Left forelimb (tissue), 1 donor: Measurements from ENCODE around the gene MRGPRG.

Experiments
- DNase-seq: peaks from one replicate; pipeline ENCODE4 v3.0.0-alpha.2; 2018; ENCODE audit warnings: low spot score

The MRGPRG gene

DNA sequence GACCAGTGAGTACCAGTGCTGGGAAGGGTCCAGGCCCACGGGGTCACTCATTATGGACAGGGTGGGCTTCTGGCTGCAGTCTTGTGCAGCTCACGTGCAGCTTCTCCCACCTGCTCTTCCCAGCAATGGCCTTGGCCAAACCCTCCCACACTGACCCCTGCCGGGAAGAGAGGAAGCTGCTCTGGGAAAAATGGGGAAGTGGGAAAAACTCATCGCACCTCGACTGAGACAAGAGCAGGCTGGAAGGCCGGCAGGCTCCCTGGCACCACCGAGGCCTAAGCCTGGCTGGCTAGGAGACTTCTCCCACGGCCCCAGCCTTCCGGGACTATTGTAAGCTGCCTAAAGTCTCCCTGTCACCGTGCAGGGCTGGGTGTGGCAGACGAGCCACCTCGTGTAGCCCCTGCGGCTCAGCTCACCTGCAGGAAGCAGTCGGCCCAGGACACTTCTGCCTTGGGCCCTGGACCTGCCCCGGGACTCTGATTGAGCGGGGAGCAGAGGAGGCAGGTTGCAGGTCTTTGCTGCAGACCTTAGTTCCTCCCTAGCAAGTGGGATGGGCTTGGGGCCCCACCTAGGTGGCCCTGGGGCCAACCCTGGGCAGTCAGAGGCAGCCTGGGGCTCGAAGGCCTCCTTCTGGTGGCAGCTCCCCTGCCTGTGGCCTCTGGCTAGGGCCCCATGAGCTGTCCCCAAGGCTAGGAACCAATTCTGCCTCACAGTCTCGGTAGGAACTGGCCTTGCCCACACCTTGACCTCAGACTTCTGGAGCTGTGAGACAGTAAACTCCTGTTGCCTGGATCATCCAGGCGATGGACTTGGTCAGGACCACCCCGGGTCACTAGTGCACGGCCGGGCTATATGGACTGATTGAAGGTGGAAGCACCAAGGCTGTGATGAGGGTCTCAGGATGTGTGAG lies 23.1 kb downstream of the MRGPRG start:
- DNase-seq, result no peak

DNA sequence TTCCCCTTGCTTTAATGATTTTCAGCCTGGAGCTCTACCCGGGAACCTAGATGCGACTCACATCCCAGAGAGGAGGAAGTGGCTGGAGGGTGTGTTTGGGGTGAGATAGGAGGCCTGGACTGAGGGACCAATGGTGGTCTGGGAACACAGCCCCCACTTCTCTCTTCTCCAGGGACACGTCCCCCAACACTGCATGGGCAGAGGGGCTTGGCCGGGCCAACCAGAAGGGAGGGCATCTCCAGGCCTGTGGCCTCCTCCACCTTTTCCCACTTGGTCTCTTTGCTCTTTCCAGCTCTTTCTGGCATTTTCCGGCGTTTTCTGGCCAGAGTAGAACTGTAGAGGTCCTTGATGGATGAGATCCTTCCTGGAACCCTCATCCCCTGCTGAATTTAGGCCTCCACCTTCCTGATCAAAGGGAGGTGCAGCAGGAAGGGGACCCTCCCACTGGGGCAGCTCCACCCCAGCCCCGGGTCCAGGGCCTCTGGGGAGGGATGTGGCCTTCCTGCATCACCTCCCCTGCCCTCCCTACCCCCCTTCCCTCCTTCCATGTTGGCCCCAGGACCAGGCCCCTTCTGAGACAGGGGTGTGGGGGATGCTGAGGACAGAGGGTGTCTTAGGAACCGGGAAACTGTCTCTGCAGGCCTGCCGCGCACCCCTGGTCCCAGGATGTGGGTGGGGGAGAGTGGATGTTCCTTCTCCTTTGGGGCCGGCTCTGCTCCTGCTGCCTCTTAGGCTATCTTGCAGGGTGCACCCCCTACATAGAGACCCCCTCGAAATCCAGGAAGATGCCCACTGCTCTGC lies 24.4 kb downstream of the MRGPRG start:
- no peak for DNase-seq

DNA sequence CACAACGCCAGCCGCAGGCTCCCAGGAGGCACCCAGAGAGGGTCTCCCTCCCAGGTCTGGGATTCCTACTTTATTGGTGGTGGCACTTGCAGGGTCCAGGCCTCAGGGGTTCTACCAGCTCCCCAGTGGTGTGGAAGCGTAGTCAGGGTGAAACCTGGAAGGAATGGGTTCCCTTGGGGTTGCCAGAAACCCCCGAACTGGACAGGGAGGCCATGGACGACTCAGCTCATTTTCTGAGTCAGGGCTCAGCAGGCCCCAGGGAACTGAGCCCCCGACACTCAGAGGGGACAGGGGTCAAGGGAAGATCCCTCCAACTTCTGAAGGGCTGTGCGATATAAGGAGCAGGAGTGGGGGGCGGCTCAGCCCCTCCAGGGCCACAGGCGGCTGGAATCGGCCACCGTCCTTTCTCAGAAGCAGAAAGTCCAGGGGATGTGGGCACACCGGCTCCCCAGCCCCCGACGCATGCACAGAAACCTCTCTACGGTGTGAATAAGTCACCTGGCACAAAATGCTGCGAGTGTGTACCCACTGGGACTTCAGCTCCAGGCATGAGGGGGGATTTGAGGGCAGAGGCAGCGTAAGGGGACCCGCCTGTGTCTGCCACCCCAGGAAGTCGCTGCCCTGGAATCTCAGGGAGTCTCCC lies 25.1 kb downstream of the MRGPRG start:
- no peak for DNase-seq

DNA sequence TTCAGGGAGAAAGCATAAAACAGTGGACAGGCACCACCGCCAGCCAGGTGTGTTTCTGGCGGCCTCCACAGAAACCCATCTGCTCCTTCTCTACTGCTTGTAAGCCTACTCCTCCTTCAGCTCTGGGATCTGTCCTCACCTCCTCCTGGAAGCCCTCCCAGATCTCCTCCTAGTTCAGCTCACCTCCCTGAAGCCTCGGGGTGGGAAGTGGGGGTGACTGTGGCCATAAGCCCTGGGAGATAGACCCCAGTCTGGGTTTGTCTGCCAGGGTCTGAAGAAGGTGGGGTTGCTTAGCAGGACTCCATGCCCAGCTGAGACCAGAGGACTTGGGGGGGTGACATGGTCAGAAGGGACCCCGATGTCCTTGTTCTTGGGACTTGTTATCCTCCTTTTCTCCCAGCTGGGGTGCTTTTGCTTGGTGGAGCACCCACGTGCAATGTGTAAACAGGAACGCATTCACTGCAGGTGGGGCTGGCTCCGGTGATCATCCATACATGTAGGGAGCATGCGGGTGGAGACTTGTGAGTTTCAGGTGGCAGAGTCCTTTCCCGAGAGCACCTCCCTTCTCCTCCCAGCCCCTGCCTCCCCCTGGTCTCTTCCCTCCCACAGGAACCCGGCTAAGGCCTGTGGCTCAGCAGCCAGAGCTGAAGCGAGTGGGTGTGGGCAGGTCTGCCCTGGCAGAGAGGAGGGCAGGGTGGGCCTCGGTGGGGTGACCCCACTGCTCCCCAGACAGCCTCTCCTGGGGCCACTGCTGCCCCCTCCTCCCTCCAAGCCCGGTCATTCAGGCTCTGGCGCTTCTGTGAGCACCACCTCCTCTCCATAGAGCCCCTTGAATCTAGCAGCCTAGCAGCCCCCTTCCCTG lies 25.9 kb downstream of the MRGPRG start:
- no peak for DNase-seq

DNA sequence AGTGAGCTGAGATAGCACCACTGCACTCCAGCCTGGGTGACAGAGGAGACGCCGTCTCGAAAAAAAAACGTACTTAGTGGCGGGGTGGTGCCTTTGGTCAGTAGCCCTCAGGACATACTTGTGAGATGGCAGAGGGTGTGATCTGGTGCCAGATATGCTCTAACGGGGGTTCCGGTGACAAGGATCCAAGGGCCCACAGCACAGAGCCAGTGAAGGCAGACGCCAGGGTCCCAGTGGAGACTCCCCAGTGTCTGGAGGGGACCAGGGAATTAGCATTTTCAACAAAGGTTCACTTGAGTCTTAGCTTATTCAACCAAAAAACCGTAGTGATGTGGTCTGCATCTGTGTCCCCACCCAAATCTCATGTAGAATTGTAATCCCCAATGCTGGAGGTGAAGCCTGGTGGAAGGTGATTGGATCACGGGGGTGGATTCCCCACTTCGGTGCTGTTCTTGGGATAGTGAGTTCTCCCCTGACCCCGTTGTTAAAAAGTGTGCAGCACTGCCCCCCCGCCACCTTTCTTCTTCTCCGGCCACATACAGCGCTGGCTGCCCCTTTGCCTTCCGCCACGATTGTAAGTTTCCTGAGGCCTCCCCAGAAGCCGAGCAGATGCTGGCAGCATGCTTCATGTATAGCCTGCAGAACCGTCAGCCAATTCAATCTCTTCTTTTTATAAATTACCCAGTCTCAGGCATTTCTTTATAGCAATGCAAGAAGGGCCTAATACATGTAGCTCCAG lies 26.9 kb downstream of the MRGPRG start:
- no peak for DNase-seq

DNA sequence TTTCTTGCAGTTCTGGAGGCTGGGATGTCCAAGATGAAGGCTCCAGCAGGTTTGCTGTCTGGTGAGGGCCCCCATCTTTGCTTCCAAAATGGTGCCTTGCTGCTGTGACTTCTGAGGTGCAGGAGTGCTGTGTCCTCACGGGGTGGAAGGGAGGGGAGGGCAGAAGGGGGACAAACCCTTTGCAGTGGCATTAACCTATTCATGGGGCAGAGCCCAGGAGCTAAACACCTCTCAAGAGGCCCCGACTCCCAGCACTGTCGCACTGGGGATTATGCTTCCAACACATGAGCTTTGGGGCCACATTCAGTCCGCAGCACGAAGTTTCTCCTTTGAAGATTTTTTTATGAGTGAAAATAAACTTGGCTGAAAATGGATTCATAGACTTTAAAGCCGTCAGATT lies 28.0 kb downstream of the MRGPRG start:
- DNase-seq, result no peak

DNA sequence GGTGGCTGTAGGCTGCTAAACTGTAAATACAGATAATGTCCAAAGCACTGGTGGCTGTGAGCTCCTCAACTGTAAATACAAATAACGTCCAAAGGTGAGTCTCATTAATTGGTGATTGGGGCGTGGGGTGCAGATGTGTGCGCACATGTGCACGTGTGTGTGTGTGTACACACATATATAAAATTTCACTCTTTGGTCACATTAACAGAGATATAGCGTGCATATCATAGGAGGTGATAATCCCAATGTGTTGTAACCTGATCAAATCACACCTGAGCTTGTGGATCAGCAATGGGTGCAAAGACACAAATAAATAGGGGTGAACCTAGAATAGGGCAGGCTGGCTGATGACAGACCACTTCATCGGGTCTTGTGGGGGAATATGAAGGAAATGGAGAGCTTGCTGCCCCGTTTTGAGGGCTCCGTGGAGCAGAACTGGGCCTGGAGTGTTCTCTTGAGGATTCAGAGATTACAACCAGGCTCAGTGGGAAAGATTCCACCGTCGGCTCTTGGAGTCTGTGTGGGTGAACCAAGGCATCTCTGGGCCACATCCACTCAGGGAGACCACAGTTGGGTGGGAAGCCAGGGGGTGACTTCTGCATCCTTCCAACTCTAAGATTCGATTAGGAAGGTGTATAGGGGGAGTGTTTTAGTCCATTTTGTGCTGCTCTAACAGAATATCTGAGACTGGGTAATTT lies 28.6 kb downstream of the MRGPRG start:
- DNase-seq, result no peak

DNA sequence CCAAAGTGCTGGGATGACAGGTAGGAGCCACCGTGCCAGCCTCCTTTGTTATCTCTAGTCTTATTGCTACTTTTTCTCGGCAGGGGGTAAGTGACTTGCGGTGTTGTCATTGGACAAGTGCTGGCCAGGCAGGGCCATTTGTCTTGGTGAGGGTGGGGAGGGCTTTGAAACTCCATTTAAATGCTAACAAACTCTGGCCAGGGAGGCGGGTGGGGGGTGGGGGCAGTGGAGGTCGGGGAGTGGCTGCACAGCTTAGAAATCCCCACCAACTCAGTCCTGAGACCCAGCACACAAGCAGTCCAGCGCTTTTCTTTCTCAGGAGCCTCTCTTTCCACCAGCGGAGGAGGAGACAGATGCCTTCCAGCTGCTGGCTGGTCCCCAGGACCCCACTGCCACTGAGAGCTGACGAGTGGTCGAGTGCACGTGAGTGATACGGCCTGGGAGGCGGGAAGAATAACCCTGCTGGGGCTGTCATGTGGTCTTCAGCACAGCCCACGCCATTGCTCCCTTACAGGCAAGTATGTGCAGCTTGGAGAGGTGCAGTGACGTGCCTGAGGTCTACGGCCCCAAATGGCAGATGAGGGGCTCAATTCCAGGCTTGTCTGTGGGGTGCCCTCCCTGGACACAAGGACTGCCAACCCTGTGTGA lies 29.3 kb downstream of the MRGPRG start:
- no peak for DNase-seq

DNA sequence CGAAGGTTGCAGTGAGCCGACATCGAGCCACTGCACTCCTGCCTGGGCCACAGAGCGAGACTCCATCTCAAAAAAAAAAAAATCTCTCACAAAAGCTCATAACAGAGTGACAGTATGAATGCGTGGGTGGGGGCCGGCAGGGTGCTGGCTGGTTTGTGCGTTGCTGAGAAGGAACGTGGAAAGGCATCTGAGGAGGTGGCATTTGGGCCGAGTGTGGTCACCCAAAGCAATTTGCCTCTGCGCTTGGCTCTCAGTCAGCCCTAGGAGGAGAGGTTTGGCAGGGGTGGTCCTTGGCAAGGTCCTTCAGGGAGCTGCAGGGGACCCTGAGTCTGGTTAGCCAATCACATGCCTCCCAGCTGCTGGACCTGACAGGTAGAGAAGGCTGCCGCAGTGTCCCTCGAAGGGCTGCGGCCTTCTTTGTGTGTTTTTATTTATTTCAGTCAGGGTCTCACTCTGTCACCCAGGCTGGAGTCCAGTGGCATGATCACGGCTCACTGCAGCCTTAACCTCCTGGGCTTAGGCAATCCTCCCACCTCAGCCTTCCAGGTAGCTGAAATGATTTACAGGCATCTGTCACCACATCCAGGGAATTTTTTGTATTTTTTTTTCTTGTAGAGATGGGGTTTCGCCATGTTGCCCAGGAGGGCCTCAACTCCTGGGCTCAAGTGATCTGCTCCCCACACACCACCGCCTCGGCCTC lies 30.0 kb downstream of the MRGPRG start:
- no peak for DNase-seq

DNA sequence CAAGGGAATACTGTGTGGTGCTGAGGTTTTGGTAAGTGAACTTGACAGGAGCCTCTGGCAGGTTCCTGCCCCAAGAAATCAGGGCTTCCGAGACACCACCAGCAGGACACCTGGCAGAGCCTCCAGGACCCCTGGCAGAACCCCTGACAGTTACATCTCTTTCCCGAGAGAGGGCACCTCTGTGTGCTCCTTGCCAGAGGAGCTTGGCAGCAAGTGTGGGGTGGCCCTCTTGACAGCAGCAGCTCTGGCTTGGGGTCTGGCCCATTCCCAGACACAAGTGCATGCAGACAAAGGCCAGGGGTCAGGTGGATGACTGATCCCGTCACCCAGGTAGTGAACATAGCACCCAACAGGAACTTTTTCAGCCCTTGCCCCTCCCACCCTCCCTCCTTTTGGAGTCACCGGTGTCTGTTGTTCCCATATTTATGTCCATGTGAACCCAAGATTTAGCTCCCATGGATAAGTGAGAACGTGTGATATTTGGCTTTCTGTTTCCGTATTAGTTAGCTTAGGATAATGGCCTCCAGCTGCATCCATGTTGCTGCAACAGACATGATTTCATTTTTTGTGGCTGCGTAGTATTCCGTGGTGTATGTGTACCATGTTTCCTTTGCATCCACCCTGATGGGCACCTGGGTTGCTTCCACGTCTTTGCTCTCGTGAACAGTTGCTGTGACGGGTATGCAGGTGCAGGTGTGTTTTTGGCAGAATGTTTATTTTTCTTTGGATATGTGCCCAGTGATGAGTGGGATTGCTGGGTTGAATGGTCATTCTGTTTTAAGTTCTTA lies 32.3 kb downstream of the MRGPRG start:
- no peak for DNase-seq

DNA sequence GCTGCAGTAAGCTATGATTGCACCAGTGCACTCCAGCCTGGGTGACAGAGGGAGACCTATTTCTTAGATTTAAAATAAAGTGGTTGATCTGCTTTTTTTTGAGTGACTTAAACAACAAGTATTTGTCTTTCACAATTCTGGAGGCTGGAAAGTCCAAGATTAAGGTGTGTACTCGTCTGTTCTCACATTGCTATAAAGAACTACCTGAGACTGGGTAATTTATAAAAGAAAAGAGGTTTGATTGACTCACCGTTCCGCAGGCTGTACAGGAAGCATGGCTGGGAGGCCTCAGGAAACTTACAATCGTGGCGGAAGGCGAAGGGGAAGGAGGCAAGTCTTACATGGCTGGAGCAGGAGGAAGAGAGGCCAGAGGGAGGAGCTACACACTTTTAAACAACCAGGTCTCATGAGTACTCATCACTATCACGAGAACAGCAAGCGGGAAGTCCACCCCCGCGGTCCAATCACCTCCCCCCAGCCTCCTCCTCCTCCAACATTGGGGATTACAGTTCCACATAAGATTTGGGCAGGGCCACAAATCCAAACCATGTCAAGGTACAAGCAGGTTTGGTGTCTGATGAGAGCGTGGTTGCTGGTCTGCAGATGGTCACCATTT lies 33.8 kb downstream of the MRGPRG start:
- DNase-seq, result no peak

DNA sequence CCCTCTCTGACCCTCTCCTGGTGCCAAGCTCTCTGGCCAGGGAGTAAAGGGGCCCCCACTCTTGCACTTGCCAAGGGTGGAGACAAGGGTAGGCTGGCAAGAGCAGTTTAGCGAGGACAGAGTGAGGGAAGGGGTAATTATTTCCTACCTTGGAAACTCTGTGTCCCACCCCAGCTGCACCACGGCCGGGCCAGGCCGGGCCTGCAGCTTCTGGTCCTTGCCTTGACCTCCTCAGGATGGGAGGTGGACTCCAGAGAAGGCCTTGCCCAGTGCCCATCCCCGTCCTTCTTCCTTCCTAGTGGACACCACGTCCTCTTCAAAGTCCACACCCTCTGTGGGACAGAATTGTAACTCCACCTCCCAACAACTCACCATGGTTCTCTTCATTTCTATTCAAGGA lies 35.1 kb downstream of the MRGPRG start:
- no peak for DNase-seq

DNA sequence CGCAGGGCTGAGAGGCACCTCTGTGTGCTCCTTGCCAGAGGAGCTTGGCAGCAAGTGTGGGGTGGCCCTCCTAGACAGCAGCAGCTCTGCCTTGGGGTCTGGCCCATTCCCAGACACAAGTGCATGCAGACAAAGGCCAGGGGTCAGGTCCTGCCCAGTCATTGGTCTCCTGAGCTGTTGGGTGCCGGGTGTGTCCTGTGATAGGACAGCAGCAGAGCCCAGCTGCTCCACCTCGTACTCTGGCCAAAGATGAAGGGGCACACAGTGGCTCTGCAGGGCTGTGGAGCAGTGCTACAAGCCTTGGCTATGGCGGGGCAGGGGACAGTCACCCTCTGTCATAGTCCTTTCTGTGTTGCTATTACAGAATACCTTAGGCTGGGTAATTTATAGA lies 36.2 kb downstream of the MRGPRG start:
- no peak for DNase-seq

DNA sequence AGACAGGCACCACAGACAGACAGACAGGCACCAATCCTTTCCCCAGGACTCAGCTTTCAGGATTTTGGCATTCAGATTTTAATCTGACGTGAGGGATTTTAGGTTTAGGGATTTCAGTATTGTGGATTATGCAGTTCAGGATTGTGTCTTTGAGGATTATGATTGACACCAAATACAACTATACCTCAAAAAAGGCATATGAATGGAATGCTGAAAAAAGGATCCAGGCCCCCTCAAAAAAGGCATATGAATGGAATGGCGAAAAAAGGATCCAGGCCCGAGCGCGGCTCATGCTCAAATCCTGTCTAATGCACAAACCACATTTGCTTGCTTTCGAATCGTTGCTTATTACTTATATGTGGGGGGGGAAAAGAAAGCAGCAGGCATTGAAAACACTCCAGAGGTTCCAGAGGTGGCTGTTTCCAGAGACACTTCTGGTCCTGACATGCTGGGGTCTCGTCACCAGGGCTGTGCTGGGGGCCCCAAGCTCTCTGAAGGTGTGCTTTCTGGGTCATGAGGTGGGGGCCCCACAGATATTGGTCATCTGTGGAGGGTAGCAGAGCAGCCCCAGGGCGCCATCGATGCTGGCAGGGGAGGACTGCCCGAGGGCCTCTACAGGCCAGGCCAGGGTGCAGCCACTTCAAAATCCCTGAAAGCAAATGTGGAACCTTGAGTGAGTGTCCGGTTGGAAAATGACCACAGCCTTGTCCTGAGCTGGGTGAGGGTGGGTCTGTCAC lies 36.7 kb downstream of the MRGPRG start:
- DNase-seq, result no peak

DNA sequence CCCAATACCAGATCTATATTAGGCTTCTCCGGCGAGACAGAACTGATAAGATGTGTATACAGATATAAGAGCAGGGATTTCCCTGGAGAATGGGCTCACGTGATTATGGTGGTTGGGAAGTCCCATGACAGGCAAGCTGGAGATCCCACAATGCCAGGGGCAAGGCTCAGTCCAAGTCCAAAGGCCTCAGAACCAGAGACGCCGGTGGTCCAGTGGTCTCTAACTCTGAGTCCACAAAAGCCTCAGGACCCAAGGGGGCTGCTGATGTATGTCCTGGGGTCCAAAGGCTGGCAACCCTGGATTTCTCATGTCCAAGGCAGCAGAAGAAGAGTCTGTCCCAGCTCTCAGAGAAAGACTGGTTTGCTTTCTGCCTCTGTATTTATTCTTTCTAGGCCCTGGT lies 37.7 kb downstream of the MRGPRG start:
- no peak for DNase-seq

DNA sequence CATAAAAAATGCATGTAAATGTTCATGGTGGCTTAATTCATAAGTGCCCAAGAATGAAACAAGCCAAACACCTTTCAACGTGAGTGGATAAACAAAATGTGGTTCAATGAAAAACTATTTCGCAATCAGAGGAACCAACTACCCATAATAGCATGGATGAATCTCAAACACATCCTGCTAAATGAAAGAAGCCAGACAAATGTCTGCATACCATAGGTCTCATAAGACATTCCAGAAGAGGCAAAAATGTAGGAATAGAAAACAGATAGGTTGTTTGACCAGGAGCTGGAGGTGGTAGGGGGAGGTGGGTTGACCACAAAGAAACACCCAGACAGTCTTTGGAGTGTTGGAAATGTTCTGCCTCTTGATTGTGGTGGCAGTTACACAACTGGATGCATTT lies 40.3 kb downstream of the MRGPRG start:
- no peak for DNase-seq

DNA sequence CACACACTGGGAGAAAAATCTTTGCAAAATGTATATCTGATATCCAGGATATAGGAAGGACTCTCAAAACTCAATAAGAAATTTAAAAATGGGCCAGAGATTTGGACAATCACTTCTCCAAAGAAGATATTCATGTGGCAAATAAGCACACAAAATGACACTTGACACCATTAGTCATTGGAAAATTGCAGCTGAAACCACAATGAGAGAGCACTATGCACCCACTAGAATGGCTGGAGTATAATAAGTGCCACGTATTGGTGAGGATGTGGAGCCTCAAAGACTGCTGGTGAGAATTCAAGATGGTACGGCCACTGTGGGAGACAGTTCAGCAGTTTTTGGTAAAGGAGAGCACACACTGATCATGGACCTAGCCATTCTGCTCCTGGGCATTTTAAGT lies 40.7 kb downstream of the MRGPRG start:
- DNase-seq, result no peak
